ENCODE measurements around the gene RFXANK.
"Not testable (repeated sequence)": the region's sequence is repeated elsewhere in the genome, so short reads cannot be mapped to it uniquely, and the experiment has no call there.

RFXANK gene

GRCh38 chr19:19206938-19207337 lies 14.9 kb downstream of the RFXANK start:
- no peak for DNase-seq (ENCODE audit: low read depth in 2 of 2)

GRCh38 chr19:19207637-19208572 lies 15.8 kb downstream of the RFXANK start:
- no peak for DNase-seq (ENCODE audit: low read depth in 2 of 2)

- DNase-seq (ENCODE audit: low read depth in 2 of 2): no peak
Measured at GRCh38 chr19:19209372-19209771, 17.3 kb downstream of the RFXANK start.

GRCh38 chr19:19211499-19212420 lies 19.7 kb downstream of the RFXANK start, which contains the start of gene NCAN:
Gene NCAN (plus strand): TSS chr19:19211958. CDS start chr19:19216954, 4,996 bp downstream.
- DNase-seq (ENCODE audit: low read depth in 2 of 2): no peak

- DNase-seq (ENCODE audit: low read depth in 2 of 2): no peak
Measured at GRCh38 chr19:19212916-19213315, 20.9 kb downstream of the RFXANK start.

- no peak for DNase-seq (ENCODE audit: low read depth in 2 of 2)
Measured at GRCh38 chr19:19213426-19214158, 21.5 kb downstream of the RFXANK start.

- DNase-seq (ENCODE audit: low read depth in 2 of 2): no peak
Measured at GRCh38 chr19:19214159-19214490, 22.1 kb downstream of the RFXANK start.

GRCh38 chr19:19214892-19215291 lies 22.8 kb downstream of the RFXANK start:
- DNase-seq (ENCODE audit: low read depth in 2 of 2): no peak

- no peak for DNase-seq (ENCODE audit: low read depth in 2 of 2)
Measured at GRCh38 chr19:19215792-19216191, 23.7 kb downstream of the RFXANK start.

- no peak for DNase-seq (ENCODE audit: low read depth in 2 of 2)
Measured at GRCh38 chr19:19217099-19217498, 25.0 kb downstream of the RFXANK start.

- DNase-seq (ENCODE audit: low read depth in 2 of 2): no peak
Measured at GRCh38 chr19:19218911-19219310, 26.9 kb downstream of the RFXANK start.

- DNase-seq (ENCODE audit: low read depth in 2 of 2): not testable (repeated sequence)
Measured at GRCh38 chr19:19221000-19221399, 28.9 kb downstream of the RFXANK start.

- DNase-seq (ENCODE audit: low read depth in 2 of 2): no peak
Measured at GRCh38 chr19:19223060-19223459, 31.0 kb downstream of the RFXANK start.

GRCh38 chr19:19223636-19224035 lies 31.6 kb downstream of the RFXANK start:
- DNase-seq (ENCODE audit: low read depth in 2 of 2): no peak

- DNase-seq (ENCODE audit: low read depth in 2 of 2): no peak
Measured at GRCh38 chr19:19224150-19224851, 32.2 kb downstream of the RFXANK start.

- DNase-seq (ENCODE audit: low read depth in 2 of 2): peak; percentile 52 to 72
Measured at GRCh38 chr19:19224852-19225494, 32.9 kb downstream of the RFXANK start.

- no peak for DNase-seq (ENCODE audit: low read depth in 2 of 2)
Measured at GRCh38 chr19:19226204-19226603, 34.1 kb downstream of the RFXANK start.

- no peak for DNase-seq (ENCODE audit: low read depth in 2 of 2)
Measured at GRCh38 chr19:19226663-19227062, 34.6 kb downstream of the RFXANK start.

- no peak for DNase-seq (ENCODE audit: low read depth in 2 of 2)
Measured at GRCh38 chr19:19227217-19227616, 35.2 kb downstream of the RFXANK start.

- no peak for DNase-seq (ENCODE audit: low read depth in 2 of 2)
Measured at GRCh38 chr19:19229701-19230100, 37.6 kb downstream of the RFXANK start.

GRCh38 chr19:19230999-19231398 lies 38.9 kb downstream of the RFXANK start:
- no peak for DNase-seq (ENCODE audit: low read depth in 2 of 2)

Measured in activated CD4-positive, alpha-beta T cell treated with anti-CD3 and anti-CD28 coated beads for 24 hours (primary cell).